Esophagus (tissue), 2 donors: ENCODE data around the gene THRB. TPM values are rescaled to one million over a fixed set of nuclear protein-coding genes. Genes with fewer than 3 reads are reported as not detected.

Source experiments
- H3K27ac ChIP-seq, 2 donors: one replicate each; pipeline ENCODE4 v1.5.1; 2013; ENCODE audit warnings: low read depth in 2 of 2, mild to moderate bottlenecking in 2 of 2, inconsistent platforms in 1 of 2, low read length in 1 of 2, moderate library complexity in 1 of 2
- H3K27me3 ChIP-seq, 2 donors: one replicate each; pipeline ENCODE4 v1.6.1; 2013; ENCODE audit warnings: low read length in 2 of 2, control low read depth in 1 of 2, mild to moderate bottlenecking in 1 of 2; ENCODE audit not compliant: insufficient read depth in 2 of 2, control insufficient read depth in 1 of 2
- H3K36me3 ChIP-seq, 2 donors: one replicate each; pipeline ENCODE4 v1.6.1; 2013; ENCODE audit warnings: low read length in 1 of 2; ENCODE audit not compliant: control insufficient read depth in 2 of 2, insufficient read depth in 2 of 2
- H3K4me1 ChIP-seq, 2 donors: one replicate each; pipeline ENCODE4 v1.6.1; 2013; ENCODE audit warnings: low read length in 1 of 2; ENCODE audit not compliant: control insufficient read depth in 2 of 2, insufficient read depth in 2 of 2
- H3K4me3 ChIP-seq, 2 donors: one replicate each; pipeline ENCODE4 v1.5.1; 2013; ENCODE audit warnings: low read length in 2 of 2, mild to moderate bottlenecking in 2 of 2, low read depth in 1 of 2, moderate library complexity in 1 of 2
- H3K9me3 ChIP-seq, 2 donors: one replicate each; pipeline ENCODE4 v1.6.1; 2013; ENCODE audit warnings: mild to moderate bottlenecking in 2 of 2, low read depth in 1 of 2, low read length in 1 of 2, moderate library complexity in 1 of 2; ENCODE audit not compliant: control insufficient read depth in 2 of 2, insufficient read depth in 1 of 2
- WGBS, 2 donors: extraction: QIAGEN DNeasy Blood & Tissue Kit; methylation state at CpG; one replicate each; pipeline ENCODE4 v1.1.7; 2013; 5-methylcytosine and 5-hydroxymethylcytosine counted together
- polyA plus RNA-seq, 2 donors: library from polyadenylated mRNA; stranded (reverse); fragments of 200-250 nt; gene quantifications; one replicate each; pipeline ENCODE4 v1.2.3, GENCODE V29; 2013
- donor health status: healthy with polysubstance abuse.
- donor health status: Bipolar disorder and iron deficiency.

THRB gene
- polyA plus RNA-seq, 2 donors = 1.4 to 2.5 TPM

GRCh38 chr3:24479816-24480215, 14.8 kb downstream of the THRB start:
- no peaks in the 10 kb centered on the region for H3K9me3 ChIP-seq
- no peak overlapping the region for H3K27ac ChIP-seq
- H3K4me3 ChIP-seq = no peak overlapping the region
- H3K27me3 ChIP-seq = no peaks in the 10 kb centered on the region
- H3K4me1 ChIP-seq = peaks cover 0 to 4% of the 10 kb centered on the region in 2 donors
- H3K36me3 ChIP-seq = no peaks in the 10 kb centered on the region

GRCh38 chr3:24476871-24477656, 17.6 kb downstream of the THRB start:
- WGBS, 2 donors = 64 to 65% methylated on average over 3 of the region's 3 CpGs

GRCh38 chr3:24475925-24476324, 18.7 kb downstream of the THRB start:
- WGBS, 2 donors = 24 to 29% methylated on average over 1 of the region's 1 CpG
- Histone ChIP-seq H3K4me1 (peaks cover 0 to 4% of the 10 kb centered on the region in 2 donors), H3K27me3 (no peaks in the 10 kb centered on the region), H3K27ac (no peak overlapping the region), H3K9me3 (no peaks in the 10 kb centered on the region), H3K4me3 (no peak overlapping the region), H3K36me3 (no peaks in the 10 kb centered on the region)

More at GRCh38 chr3:24476871-24477656, 17.6 kb downstream of the THRB start:
- H3K4me3 ChIP-seq = no peak overlapping the region
- no peaks in the 10 kb centered on the region for H3K27me3 ChIP-seq
- no peak overlapping the region for H3K27ac ChIP-seq
- H3K36me3 ChIP-seq = no peaks in the 10 kb centered on the region
- H3K9me3 ChIP-seq = no peaks in the 10 kb centered on the region
- H3K4me1 ChIP-seq = peaks cover 0 to 4% of the 10 kb centered on the region in 2 donors

GRCh38 chr3:24474862-24475261, 19.8 kb downstream of the THRB start:
- H3K36me3 ChIP-seq = no peaks in the 10 kb centered on the region
- no peaks in the 10 kb centered on the region for H3K9me3 ChIP-seq
- no peak overlapping the region for H3K4me3 ChIP-seq
- peaks cover 0 to 4% of the 10 kb centered on the region in 2 donors for H3K4me1 ChIP-seq
- H3K27me3 ChIP-seq = no peaks in the 10 kb centered on the region
- no peak overlapping the region for H3K27ac ChIP-seq
- WGBS, 2 donors = 92 to 93% methylated on average over 4 of the region's 4 CpGs

- no peaks in the 10 kb centered on the region for H3K27me3 ChIP-seq
- no peak overlapping the region for H3K4me3 ChIP-seq
- WGBS, 2 donors = 63 to 64% methylated on average over 1 of the region's 1 CpG
- no peak overlapping the region for H3K27ac ChIP-seq
- peaks cover 0 to 4% of the 10 kb centered on the region in 2 donors for H3K4me1 ChIP-seq
- H3K36me3 ChIP-seq = no peaks in the 10 kb centered on the region
- no peaks in the 10 kb centered on the region for H3K9me3 ChIP-seq
These were observed 22.3 kb downstream of the THRB start for GRCh38 chr3:24472358-24472757.

- Histone ChIP-seq H3K4me1 (peaks cover 0 to 4% of the 10 kb centered on the region in 2 donors), H3K4me3 (no peak overlapping the region), H3K27me3 (no peaks in the 10 kb centered on the region), H3K27ac (no peak overlapping the region), H3K9me3 (no peaks in the 10 kb centered on the region), H3K36me3 (no peaks in the 10 kb centered on the region)
- WGBS, 2 donors = 58 to 65% methylated on average over 1 of the region's 1 CpG
These were observed 23.2 kb downstream of the THRB start for GRCh38 chr3:24471486-24471885.

- Histone ChIP-seq H3K4me3 (no peak overlapping the region), H3K27ac (no peak overlapping the region), H3K27me3 (no peaks in the 10 kb centered on the region), H3K4me1 (no peaks in the 10 kb centered on the region), H3K9me3 (no peaks in the 10 kb centered on the region), H3K36me3 (no peaks in the 10 kb centered on the region)
- WGBS, 2 donors = 49 to 71% methylated on average over 4 of the region's 4 CpGs
These were observed 24.4 kb downstream of the THRB start for GRCh38 chr3:24470277-24470676.

GRCh38 chr3:24464389-24464788, 30.3 kb downstream of the THRB start:
- WGBS, 2 donors = 92 to 94% methylated on average over 1 of the region's 1 CpG
- Histone ChIP-seq H3K36me3 (no peaks in the 10 kb centered on the region), H3K4me1 (no peaks in the 10 kb centered on the region), H3K27me3 (no peaks in the 10 kb centered on the region), H3K9me3 (no peaks in the 10 kb centered on the region), H3K27ac (no peak overlapping the region), H3K4me3 (no peak overlapping the region)

GRCh38 chr3:24462737-24463136, 31.9 kb downstream of the THRB start:
- Histone ChIP-seq H3K27me3 (no peaks in the 10 kb centered on the region), H3K4me1 (no peaks in the 10 kb centered on the region), H3K4me3 (no peak overlapping the region), H3K9me3 (no peaks in the 10 kb centered on the region), H3K27ac (no peak overlapping the region), H3K36me3 (no peaks in the 10 kb centered on the region)
- WGBS, 2 donors = 63 to 78% methylated on average over 1 of the region's 1 CpG

- WGBS, 2 donors = 92 to 95% methylated on average over 2 of the region's 2 CpGs
- Histone ChIP-seq H3K27me3 (no peaks in the 10 kb centered on the region), H3K4me1 (no peaks in the 10 kb centered on the region), H3K27ac (no peak overlapping the region), H3K9me3 (no peaks in the 10 kb centered on the region), H3K36me3 (no peaks in the 10 kb centered on the region), H3K4me3 (no peak overlapping the region)
These were observed 33.7 kb downstream of the THRB start for GRCh38 chr3:24460974-24461373.
